Panc1 (cell line): ENCODE data around the gene ZNF354C. TPM values are rescaled to one million over a fixed set of nuclear protein-coding genes. Genes with fewer than 3 reads are reported as not detected.

Experiments used
- ATAC-seq: fragments of 200-7000 bp; cut with Tn5 transposase; 2 replicates; pipeline ENCODE4 v1.9.1; 2020; ENCODE audit warnings: mild to moderate bottlenecking, moderate library complexity
- BruUV-seq: library from RNA; stranded (reverse); fragments of 400-500 nt; replicated peaks from 2 replicates; lab custom pipeline; 2021; lab: Mats Ljungman, UMichigan
- CTCF ChIA-PET: fragments of 300-600 bp; sonication (Branson Sonifier 250); formaldehyde crosslinking; loops from one replicate; lab custom pipeline; 2022; ENCODE audit warnings: antibody characterized with exemption; lab: Charles Lee
- POLR2A ChIA-PET: fragments of 300-600 bp; sonication (Branson Sonifier 250); formaldehyde crosslinking; loops from one replicate; lab custom pipeline; 2022; ENCODE audit warnings: antibody characterized with exemption; lab: Charles Lee
- DNase-seq: peaks from one replicate; pipeline ENCODE4 v3.0.0-alpha.2; 2010; ENCODE audit warnings: low read depth, low spot score
- H3K27ac ChIP-seq: 2 replicates; pipeline ENCODE4 v1.5.1; 2011; ENCODE audit warnings: mild to moderate bottlenecking, low read length, inconsistent platforms
- H3K27me3 ChIP-seq: fragments of 200-500 bp; sonication (Bioruptor generic); 2 replicates; pipeline ENCODE4 v1.6.0; 2014; ENCODE audit warnings: low read length, inconsistent platforms; ENCODE audit not compliant: control insufficient read depth, insufficient read depth
- H3K36me3 ChIP-seq: fragments of 200-500 bp; sonication (Bioruptor generic); 2 replicates; pipeline ENCODE4 v1.5.1; 2014; ENCODE audit warnings: inconsistent platforms, mild to moderate bottlenecking, low read length, moderate library complexity; ENCODE audit not compliant: control insufficient read depth, insufficient read depth
- H3K4me1 ChIP-seq: 2 replicates; pipeline ENCODE4 v1.5.1; 2011; ENCODE audit warnings: inconsistent platforms, mild to moderate bottlenecking, low read length, moderate library complexity; ENCODE audit not compliant: control insufficient read depth, insufficient read depth
- H3K4me3 ChIP-seq, 2 experiments: 2 replicates each; pipeline ENCODE4 v1.5.1; 2011 to 2012; ENCODE audit warnings: low read depth in 2 of 2, low read length in 2 of 2, mild to moderate bottlenecking in 2 of 2, inconsistent platforms in 1 of 2, moderate library complexity in 1 of 2
- H3K9me3 ChIP-seq: fragments of 200-500 bp; sonication (Bioruptor generic); 2 replicates; pipeline ENCODE4 v1.5.1; 2014; ENCODE audit warnings: low read depth, mild to moderate bottlenecking, inconsistent platforms, low read length, moderate library complexity; ENCODE audit not compliant: control insufficient read depth, insufficient read depth
- POLR2AphosphoS5 ChIP-seq: IDR thresholded peaks from 2 replicates; pipeline ENCODE4 v1.6.1; 2012; ENCODE audit warnings: mild to moderate bottlenecking, low read depth, low read length, moderate library complexity
- SIN3A ChIP-seq: IDR thresholded peaks from 2 replicates; pipeline ENCODE4 v1.6.1; 2012; ENCODE audit warnings: low read depth, mild to moderate bottlenecking, low read length, moderate library complexity, borderline replicate concordance; ENCODE audit not compliant: insufficient read depth
- TCF7L2 ChIP-seq: IDR thresholded peaks from 2 replicates; pipeline ENCODE4 v1.6.1; 2011; ENCODE audit warnings: mild to moderate bottlenecking, low read depth, low read length, inconsistent platforms
- in situ Hi-C: cut with HindIII; loops from 2 replicates; pipeline ENCODE4 v1.10.0; 2016; ENCODE audit warnings: low sequenced_read_pairs, low pct_unique_long_range_greater_than_20kb
- intact Hi-C: fragments of 100-400 bp; cut with micrococcal nuclease; formaldehyde crosslinking; loops from one replicate; pipeline ENCODE4 v1.10.0; 2022; ENCODE audit not compliant: unreplicated experiment
- total RNA-seq: library from RNA; stranded (reverse); gene quantifications from one replicate; pipeline ENCODE4 v1.2.1, GENCODE V29; 2021; ENCODE audit not compliant: unreplicated experiment
- TF ChIP-seq, protein P1 (sequence below), 2 experiments: IDR thresholded peaks; 2 replicates each; pipeline ENCODE4 v1.6.1; 2011 to 2012; ENCODE audit warnings: low read depth in 2 of 2, control low read depth in 1 of 2, low read length in 1 of 2, mild to moderate bottlenecking in 1 of 2, moderate library complexity in 1 of 2; ENCODE audit not compliant: insufficient read depth in 1 of 2
- TF ChIP-seq, protein P2 (sequence below): fragments of 450-650 bp; IDR thresholded peaks from 2 replicates; pipeline ENCODE4 v1.5.1; 2017; ENCODE audit warnings: mild to moderate bottlenecking

ZNF354C gene
- total RNA-seq, 1 experiment from 2014 or later: 4.3 TPM

- POLR2A ChIA-PET: no interaction called here
- intact Hi-C loops: no loop called here
- BruUV-seq: no TSS peak
- in situ Hi-C loops: no loop called here
- Histone ChIP-seq H3K27ac (no peak overlapping the region), H3K4me3 (no peak overlapping the region), H3K4me1 (no peaks in the 10 kb centered on the region), H3K27me3 (no peaks in the 10 kb centered on the region), H3K36me3 (no peaks in the 10 kb centered on the region), H3K9me3 (no peaks in the 10 kb centered on the region)
- TF ChIP-seq SIN3A (no peak), POLR2AphosphoS5 (no peak), TCF7L2 (no peak)
- TF ChIP-seq, protein P1, sequence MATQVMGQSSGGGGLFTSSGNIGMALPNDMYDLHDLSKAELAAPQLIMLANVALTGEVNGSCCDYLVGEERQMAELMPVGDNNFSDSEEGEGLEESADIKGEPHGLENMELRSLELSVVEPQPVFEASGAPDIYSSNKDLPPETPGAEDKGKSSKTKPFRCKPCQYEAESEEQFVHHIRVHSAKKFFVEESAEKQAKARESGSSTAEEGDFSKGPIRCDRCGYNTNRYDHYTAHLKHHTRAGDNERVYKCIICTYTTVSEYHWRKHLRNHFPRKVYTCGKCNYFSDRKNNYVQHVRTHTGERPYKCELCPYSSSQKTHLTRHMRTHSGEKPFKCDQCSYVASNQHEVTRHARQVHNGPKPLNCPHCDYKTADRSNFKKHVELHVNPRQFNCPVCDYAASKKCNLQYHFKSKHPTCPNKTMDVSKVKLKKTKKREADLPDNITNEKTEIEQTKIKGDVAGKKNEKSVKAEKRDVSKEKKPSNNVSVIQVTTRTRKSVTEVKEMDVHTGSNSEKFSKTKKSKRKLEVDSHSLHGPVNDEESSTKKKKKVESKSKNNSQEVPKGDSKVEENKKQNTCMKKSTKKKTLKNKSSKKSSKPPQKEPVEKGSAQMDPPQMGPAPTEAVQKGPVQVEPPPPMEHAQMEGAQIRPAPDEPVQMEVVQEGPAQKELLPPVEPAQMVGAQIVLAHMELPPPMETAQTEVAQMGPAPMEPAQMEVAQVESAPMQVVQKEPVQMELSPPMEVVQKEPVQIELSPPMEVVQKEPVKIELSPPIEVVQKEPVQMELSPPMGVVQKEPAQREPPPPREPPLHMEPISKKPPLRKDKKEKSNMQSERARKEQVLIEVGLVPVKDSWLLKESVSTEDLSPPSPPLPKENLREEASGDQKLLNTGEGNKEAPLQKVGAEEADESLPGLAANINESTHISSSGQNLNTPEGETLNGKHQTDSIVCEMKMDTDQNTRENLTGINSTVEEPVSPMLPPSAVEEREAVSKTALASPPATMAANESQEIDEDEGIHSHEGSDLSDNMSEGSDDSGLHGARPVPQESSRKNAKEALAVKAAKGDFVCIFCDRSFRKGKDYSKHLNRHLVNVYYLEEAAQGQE (IDR thresholded peaks at IDR 0.05; ENCODE audit: insufficient read depth in 1 of 2, low read depth in 2 of 2, low read length in 1 of 2): no peak
- TF ChIP-seq, protein P2, sequence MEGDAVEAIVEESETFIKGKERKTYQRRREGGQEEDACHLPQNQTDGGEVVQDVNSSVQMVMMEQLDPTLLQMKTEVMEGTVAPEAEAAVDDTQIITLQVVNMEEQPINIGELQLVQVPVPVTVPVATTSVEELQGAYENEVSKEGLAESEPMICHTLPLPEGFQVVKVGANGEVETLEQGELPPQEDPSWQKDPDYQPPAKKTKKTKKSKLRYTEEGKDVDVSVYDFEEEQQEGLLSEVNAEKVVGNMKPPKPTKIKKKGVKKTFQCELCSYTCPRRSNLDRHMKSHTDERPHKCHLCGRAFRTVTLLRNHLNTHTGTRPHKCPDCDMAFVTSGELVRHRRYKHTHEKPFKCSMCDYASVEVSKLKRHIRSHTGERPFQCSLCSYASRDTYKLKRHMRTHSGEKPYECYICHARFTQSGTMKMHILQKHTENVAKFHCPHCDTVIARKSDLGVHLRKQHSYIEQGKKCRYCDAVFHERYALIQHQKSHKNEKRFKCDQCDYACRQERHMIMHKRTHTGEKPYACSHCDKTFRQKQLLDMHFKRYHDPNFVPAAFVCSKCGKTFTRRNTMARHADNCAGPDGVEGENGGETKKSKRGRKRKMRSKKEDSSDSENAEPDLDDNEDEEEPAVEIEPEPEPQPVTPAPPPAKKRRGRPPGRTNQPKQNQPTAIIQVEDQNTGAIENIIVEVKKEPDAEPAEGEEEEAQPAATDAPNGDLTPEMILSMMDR: no peak
- no peak; the same call in 1 of the 2 replicates for ATAC-seq
- CTCF ChIA-PET: no interaction called here
- no peak for DNase-seq
Measured at GRCh38 chr5:179123109-179123426, 62.9 kb downstream of the ZNF354C start.

- no peaks in the 10 kb centered on the region for H3K36me3 ChIP-seq
- H3K27me3 ChIP-seq: no peaks in the 10 kb centered on the region
- no TSS peak for BruUV-seq
- DNase-seq (no peak), ATAC-seq (no peak)
- no peak overlapping the region for H3K27ac ChIP-seq
- POLR2A ChIA-PET: no interaction called here
- CTCF ChIA-PET: no interaction called here
- in situ Hi-C loops (no loop called here), intact Hi-C loops (no loop called here)
- H3K4me3 ChIP-seq: no peak overlapping the region
- H3K9me3 ChIP-seq: no peaks in the 10 kb centered on the region
- TF ChIP-seq, protein P2: no peak
- TF ChIP-seq SIN3A (no peak), TCF7L2 (no peak), POLR2AphosphoS5 (no peak)
- TF ChIP-seq, protein P1 (IDR thresholded peaks at IDR 0.05; ENCODE audit: insufficient read depth in 1 of 2, low read depth in 2 of 2, low read length in 1 of 2): no peak
- no peaks in the 10 kb centered on the region for H3K4me1 ChIP-seq
Measured at GRCh38 chr5:179123491-179124272, 63.5 kb downstream of the ZNF354C start.
